HEK293 (cell line): Measurements from ENCODE around the gene ZBTB20.

Experiments used
- BCL11A ChIP-seq: fragments of 450-650 bp; formaldehyde crosslinking; IDR thresholded peaks from 2 replicates; pipeline ENCODE4 v1.5.1; 2016; ENCODE audit warnings: low read depth, missing biosample characterization, missing genetic modification characterization
- HIC1 ChIP-seq: fragments of 450-650 bp; formaldehyde crosslinking; IDR thresholded peaks from 2 replicates; pipeline ENCODE4 v1.5.1; 2016; ENCODE audit warnings: missing biosample characterization, missing genetic modification characterization
- ZFP41 ChIP-seq: fragments of 450-650 bp; formaldehyde crosslinking; IDR thresholded peaks from 2 replicates; pipeline ENCODE4 v1.5.1; 2016; ENCODE audit warnings: missing biosample characterization, missing genetic modification characterization, borderline replicate concordance
- ZNF18 ChIP-seq: fragments of 450-650 bp; formaldehyde crosslinking; IDR thresholded peaks from 2 replicates; pipeline ENCODE4 v1.5.1; 2016; ENCODE audit warnings: missing biosample characterization, missing genetic modification characterization
- ZNF214 ChIP-seq: fragments of 450-650 bp; formaldehyde crosslinking; IDR thresholded peaks from 2 replicates; pipeline ENCODE4 v1.5.1; 2017; ENCODE audit warnings: missing biosample characterization, mild to moderate bottlenecking, missing genetic modification characterization, borderline replicate concordance
- ZNF501 ChIP-seq: fragments of 450-650 bp; formaldehyde crosslinking; IDR thresholded peaks from 2 replicates; pipeline ENCODE4 v1.5.1; 2016; ENCODE audit warnings: missing biosample characterization, missing genetic modification characterization
- ZNF529 ChIP-seq: fragments of 450-650 bp; formaldehyde crosslinking; IDR thresholded peaks from 2 replicates; pipeline ENCODE4 v1.5.1; 2017; ENCODE audit warnings: missing genetic modification characterization, missing biosample characterization; ENCODE audit not compliant: insufficient replicate concordance
- ZNF561 ChIP-seq: fragments of 450-650 bp; IDR thresholded peaks from 2 replicates; pipeline ENCODE4 v1.5.1; 2018; ENCODE audit warnings: missing biosample characterization, missing genetic modification characterization, borderline replicate concordance
- ZNF785 ChIP-seq: fragments of 450-650 bp; formaldehyde crosslinking; IDR thresholded peaks from 2 replicates; pipeline ENCODE4 v1.5.1; 2016; ENCODE audit warnings: missing biosample characterization, missing genetic modification characterization

GRCh38 chr3:114451051-114451451, 696.0 kb downstream of the ZBTB20 start:
- TF ChIP-seq BCL11A (tag by site-specific recombination) = no peak
- TF ChIP-seq ZNF529 (tag by site-specific recombination) = no peak
- TF ChIP-seq ZNF785 (tag by site-specific recombination) = no peak
- no peak for TF ChIP-seq ZNF214 (tag by site-specific recombination)
- TF ChIP-seq ZNF561 = no peak
- no peak for TF ChIP-seq HIC1 (tag by site-specific recombination)
- TF ChIP-seq ZNF18 (tag by site-specific recombination) = no peak
- no peak for TF ChIP-seq ZNF501 (tag by site-specific recombination)
- no peak for TF ChIP-seq ZFP41 (tag by site-specific recombination)
